GM08714 (cell line): ENCODE measurements around the gene BACE1-AS.

ENCODE experiments used
- H3K4me3 ChIP-seq: fragments of 200-500 bp; sonication (Bioruptor generic); 2 replicates; pipeline ENCODE4 v1.5.1; 2014; ENCODE audit warnings: mild to moderate bottlenecking, low read length, inconsistent platforms
- ZNF274 ChIP-seq: IDR thresholded peaks from 2 replicates; pipeline ENCODE4 v1.6.1; 2012; ENCODE audit warnings: mild to moderate bottlenecking, low read depth, low read length

The BACE1-AS gene

GRCh38 chr11:117327567-117328374 is 36.6 kb downstream of the BACE1-AS start, which contains the start of gene CEP164:
CEP164 (plus strand) TSS chr11:117327854; CDS start chr11:117338587, 10,733 bp downstream.
- peak within 1 kb of the TSS; percentile 91 for H3K4me3 ChIP-seq
- TF ChIP-seq ZNF274, result no peak

- no peak for TF ChIP-seq ZNF274
- H3K4me3 ChIP-seq, result peak overlapping the region; percentile 91
Measured at GRCh38 chr11:117328375-117329010, 37.3 kb downstream of the BACE1-AS start.

DNA sequence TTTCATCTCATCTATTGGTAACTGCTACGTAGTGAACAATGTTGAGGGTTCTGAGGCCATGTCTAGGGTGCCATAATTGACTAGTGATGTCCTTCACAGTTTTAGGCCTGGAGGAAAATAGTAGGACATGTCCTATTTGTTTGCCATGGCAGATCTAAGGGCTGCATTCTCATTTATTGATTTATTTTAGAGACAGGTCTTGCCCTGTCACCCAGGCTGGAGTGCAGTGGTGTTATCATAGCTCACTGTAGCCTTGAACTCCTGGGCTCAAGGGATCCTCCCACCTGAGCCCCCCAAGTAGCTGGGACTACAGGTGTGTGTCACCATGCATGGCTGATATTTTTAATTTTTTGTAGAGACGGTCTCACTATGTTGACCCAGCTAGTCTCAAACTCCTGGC is 41.7 kb downstream of the BACE1-AS start:
- H3K4me3 ChIP-seq, result no peak overlapping the region
- no peak for TF ChIP-seq ZNF274

DNA sequence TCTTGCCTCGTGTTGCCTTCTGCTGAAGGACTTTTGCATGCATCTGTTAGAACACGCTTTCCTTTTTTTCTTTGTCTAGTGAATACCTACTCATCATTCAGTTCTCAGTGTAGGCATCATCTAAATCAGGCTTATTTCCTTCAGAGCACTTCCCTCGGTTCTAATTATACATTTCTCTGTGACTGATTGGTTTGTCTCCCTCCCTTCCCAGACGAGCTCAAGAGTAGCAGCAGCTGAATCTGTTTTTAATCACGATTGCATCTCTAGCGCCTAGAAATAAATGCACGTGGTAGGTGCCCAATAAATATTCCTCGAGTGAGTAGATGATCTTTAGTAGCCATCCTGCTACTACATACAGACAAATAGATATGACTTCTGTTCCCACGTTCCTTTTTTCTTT is 42.8 kb downstream of the BACE1-AS start:
- TF ChIP-seq ZNF274, result no peak
- H3K4me3 ChIP-seq, result no peak overlapping the region

- H3K4me3 ChIP-seq, result no peak overlapping the region
- TF ChIP-seq ZNF274, result no peak
Measured at GRCh38 chr11:117334896-117335295, 43.8 kb downstream of the BACE1-AS start.

DNA sequence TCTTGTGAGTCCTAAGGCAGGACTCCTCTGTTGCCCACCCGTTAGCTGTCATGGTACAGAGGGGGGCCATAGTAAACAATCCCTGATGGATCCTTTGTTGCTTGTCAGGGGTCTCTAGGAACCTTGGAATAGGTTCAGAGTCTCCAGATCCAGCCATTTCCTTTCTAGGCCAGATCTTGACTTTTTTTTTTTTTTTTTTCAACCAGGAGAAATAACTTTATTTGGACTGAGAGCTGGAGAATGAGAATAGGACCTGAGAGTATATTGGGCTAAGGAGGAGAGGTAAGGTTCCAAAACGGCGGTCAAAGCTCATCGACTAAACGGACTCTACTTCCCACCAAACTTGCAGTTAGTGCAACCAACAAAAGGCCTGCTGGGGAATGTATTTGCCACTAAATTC is 44.3 kb downstream of the BACE1-AS start:
- no peak overlapping the region for H3K4me3 ChIP-seq
- TF ChIP-seq ZNF274, result no peak

DNA sequence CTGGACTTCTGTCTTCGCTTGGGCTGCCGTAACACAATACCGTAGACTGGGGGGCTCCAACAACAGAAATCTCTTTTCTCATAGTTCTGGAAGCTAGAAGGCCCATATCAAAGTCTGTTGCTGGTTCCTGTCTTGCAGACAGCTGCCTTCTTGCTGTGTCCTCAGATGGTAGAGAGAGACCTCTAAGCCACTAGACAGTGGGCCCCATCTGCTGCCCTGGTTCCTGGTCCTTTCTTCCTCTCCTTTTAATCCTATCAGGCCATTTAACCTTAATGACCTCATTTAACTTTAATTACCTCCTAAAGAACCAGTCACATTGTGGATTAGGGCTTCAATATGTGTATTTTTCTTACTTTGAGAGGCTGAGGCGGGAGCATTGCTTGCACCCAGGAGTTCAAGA is 45.9 kb downstream of the BACE1-AS start:
- no peak overlapping the region for H3K4me3 ChIP-seq
- TF ChIP-seq ZNF274, result no peak
